ENCODE measurements around the gene ARHGEF17.

Gene ARHGEF17

GRCh38 chr11:73376803-73377629 lies 68.9 kb downstream of the ARHGEF17 start (continued):
- TF ChIP-seq, protein P1, sequence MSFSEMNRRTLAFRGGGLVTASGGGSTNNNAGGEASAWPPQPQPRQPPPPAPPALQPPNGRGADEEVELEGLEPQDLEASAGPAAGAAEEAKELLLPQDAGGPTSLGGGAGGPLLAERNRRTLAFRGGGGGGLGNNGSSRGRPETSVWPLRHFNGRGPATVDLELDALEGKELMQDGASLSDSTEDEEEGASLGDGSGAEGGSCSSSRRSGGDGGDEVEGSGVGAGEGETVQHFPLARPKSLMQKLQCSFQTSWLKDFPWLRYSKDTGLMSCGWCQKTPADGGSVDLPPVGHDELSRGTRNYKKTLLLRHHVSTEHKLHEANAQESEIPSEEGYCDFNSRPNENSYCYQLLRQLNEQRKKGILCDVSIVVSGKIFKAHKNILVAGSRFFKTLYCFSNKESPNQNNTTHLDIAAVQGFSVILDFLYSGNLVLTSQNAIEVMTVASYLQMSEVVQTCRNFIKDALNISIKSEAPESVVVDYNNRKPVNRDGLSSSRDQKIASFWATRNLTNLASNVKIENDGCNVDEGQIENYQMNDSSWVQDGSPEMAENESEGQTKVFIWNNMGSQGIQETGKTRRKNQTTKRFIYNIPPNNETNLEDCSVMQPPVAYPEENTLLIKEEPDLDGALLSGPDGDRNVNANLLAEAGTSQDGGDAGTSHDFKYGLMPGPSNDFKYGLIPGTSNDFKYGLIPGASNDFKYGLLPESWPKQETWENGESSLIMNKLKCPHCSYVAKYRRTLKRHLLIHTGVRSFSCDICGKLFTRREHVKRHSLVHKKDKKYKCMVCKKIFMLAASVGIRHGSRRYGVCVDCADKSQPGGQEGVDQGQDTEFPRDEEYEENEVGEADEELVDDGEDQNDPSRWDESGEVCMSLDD (tag by site-specific recombination; IDR thresholded peaks at IDR 0.05), result peak; percentile 97
- TF ChIP-seq, protein P2, sequence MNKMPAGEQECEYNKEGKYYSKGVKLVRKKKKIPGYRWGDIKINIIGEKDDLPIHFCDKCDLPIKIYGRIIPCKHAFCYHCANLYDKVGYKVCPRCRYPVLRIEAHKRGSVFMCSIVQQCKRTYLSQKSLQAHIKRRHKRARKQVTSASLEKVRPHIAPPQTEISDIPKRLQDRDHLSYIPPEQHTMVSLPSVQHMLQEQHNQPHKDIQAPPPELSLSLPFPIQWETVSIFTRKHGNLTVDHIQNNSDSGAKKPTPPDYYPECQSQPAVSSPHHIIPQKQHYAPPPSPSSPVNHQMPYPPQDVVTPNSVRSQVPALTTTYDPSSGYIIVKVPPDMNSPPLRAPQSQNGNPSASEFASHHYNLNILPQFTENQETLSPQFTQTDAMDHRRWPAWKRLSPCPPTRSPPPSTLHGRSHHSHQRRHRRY (tag by site-specific recombination; IDR thresholded peaks at IDR 0.05), result peak; percentile 71; the same call in 1 of the 2 replicates
- TF ChIP-seq, protein P3, sequence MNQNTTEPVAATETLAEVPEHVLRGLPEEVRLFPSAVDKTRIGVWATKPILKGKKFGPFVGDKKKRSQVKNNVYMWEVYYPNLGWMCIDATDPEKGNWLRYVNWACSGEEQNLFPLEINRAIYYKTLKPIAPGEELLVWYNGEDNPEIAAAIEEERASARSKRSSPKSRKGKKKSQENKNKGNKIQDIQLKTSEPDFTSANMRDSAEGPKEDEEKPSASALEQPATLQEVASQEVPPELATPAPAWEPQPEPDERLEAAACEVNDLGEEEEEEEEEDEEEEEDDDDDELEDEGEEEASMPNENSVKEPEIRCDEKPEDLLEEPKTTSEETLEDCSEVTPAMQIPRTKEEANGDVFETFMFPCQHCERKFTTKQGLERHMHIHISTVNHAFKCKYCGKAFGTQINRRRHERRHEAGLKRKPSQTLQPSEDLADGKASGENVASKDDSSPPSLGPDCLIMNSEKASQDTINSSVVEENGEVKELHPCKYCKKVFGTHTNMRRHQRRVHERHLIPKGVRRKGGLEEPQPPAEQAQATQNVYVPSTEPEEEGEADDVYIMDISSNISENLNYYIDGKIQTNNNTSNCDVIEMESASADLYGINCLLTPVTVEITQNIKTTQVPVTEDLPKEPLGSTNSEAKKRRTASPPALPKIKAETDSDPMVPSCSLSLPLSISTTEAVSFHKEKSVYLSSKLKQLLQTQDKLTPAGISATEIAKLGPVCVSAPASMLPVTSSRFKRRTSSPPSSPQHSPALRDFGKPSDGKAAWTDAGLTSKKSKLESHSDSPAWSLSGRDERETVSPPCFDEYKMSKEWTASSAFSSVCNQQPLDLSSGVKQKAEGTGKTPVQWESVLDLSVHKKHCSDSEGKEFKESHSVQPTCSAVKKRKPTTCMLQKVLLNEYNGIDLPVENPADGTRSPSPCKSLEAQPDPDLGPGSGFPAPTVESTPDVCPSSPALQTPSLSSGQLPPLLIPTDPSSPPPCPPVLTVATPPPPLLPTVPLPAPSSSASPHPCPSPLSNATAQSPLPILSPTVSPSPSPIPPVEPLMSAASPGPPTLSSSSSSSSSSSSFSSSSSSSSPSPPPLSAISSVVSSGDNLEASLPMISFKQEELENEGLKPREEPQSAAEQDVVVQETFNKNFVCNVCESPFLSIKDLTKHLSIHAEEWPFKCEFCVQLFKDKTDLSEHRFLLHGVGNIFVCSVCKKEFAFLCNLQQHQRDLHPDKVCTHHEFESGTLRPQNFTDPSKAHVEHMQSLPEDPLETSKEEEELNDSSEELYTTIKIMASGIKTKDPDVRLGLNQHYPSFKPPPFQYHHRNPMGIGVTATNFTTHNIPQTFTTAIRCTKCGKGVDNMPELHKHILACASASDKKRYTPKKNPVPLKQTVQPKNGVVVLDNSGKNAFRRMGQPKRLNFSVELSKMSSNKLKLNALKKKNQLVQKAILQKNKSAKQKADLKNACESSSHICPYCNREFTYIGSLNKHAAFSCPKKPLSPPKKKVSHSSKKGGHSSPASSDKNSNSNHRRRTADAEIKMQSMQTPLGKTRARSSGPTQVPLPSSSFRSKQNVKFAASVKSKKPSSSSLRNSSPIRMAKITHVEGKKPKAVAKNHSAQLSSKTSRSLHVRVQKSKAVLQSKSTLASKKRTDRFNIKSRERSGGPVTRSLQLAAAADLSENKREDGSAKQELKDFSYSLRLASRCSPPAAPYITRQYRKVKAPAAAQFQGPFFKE (tag by site-specific recombination; IDR thresholded peaks at IDR 0.05; ENCODE audit: borderline replicate concordance), result peak; percentile 81; the same call in 1 of the 2 replicates
- TF ChIP-seq ZFHX2 (tag by site-specific recombination; conservative IDR thresholded peaks at IDR 0.05) (peak; percentile 91), ZNF747 (tag by site-specific recombination; IDR thresholded peaks at IDR 0.05) (no peak), ZNF10 (tag by site-specific recombination; IDR thresholded peaks at IDR 0.05) (no peak), ZNF335 (tag by site-specific recombination; conservative IDR thresholded peaks at IDR 0.05) (peak; percentile 86), ZXDB (tag by site-specific recombination; IDR thresholded peaks at IDR 0.05) (peak; percentile 70), BCL11B (tag by site-specific recombination; IDR thresholded peaks at IDR 0.05; ENCODE audit: low read depth) (peak; percentile 97), ZNF19 (tag by site-specific recombination; IDR thresholded peaks at IDR 0.05; ENCODE audit: low read depth) (no peak), ZNF133 (tag by site-specific recombination; IDR thresholded peaks at IDR 0.05) (no peak), TCF7L2 (IDR thresholded peaks at IDR 0.05; ENCODE audit: borderline replicate concordance, low read depth, low read length) (no peak), HOXC10 (CRISPR knock-in tag; IDR thresholded peaks at IDR 0.05) (no peak), HIC1 (tag by site-specific recombination; IDR thresholded peaks at IDR 0.05) (peak; percentile 97), ZBTB17 (tag by site-specific recombination; IDR thresholded peaks at IDR 0.05) (peak; percentile 27; the same call in 1 of the 2 replicates), ZNF449 (tag by site-specific recombination; IDR thresholded peaks at IDR 0.05) (no peak; the same call in 1 of the 2 replicates)
- TF ChIP-seq, protein P4, sequence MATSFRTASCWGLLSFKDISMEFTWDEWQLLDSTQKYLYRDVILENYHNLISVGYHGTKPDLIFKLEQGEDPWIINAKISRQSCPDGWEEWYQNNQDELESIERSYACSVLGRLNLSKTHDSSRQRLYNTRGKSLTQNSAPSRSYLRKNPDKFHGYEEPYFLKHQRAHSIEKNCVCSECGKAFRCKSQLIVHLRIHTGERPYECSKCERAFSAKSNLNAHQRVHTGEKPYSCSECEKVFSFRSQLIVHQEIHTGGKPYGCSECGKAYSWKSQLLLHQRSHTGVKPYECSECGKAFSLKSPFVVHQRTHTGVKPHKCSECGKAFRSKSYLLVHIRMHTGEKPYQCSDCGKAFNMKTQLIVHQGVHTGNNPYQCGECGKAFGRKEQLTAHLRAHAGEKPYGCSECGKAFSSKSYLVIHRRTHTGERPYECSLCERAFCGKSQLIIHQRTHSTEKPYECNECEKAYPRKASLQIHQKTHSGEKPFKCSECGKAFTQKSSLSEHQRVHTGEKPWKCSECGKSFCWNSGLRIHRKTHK (tag by site-specific recombination; IDR thresholded peaks at IDR 0.05), result no peak
- TF ChIP-seq, protein P5, sequence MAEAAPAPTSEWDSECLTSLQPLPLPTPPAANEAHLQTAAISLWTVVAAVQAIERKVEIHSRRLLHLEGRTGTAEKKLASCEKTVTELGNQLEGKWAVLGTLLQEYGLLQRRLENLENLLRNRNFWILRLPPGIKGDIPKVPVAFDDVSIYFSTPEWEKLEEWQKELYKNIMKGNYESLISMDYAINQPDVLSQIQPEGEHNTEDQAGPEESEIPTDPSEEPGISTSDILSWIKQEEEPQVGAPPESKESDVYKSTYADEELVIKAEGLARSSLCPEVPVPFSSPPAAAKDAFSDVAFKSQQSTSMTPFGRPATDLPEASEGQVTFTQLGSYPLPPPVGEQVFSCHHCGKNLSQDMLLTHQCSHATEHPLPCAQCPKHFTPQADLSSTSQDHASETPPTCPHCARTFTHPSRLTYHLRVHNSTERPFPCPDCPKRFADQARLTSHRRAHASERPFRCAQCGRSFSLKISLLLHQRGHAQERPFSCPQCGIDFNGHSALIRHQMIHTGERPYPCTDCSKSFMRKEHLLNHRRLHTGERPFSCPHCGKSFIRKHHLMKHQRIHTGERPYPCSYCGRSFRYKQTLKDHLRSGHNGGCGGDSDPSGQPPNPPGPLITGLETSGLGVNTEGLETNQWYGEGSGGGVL (tag by site-specific recombination; IDR thresholded peaks at IDR 0.05), result peak; percentile 92
- TF ChIP-seq, protein P6, sequence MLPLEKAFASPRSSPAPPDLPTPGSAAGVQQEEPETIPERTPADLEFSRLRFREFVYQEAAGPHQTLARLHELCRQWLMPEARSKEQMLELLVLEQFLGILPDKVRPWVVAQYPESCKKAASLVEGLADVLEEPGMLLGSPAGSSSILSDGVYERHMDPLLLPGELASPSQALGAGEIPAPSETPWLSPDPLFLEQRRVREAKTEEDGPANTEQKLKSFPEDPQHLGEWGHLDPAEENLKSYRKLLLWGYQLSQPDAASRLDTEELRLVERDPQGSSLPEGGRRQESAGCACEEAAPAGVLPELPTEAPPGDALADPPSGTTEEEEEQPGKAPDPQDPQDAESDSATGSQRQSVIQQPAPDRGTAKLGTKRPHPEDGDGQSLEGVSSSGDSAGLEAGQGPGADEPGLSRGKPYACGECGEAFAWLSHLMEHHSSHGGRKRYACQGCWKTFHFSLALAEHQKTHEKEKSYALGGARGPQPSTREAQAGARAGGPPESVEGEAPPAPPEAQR (tag by site-specific recombination; IDR thresholded peaks at IDR 0.05), result peak; percentile 81; the same call in 1 of the 2 replicates
